NCI-H2171 (cell line): ENCODE measurements around the gene FAM241A.
"Not testable (repeated sequence)": the region's sequence is repeated elsewhere in the genome, so short reads cannot be mapped to it uniquely, and the experiment has no call there.

Experiments used
- DNase-seq: peaks from one replicate; lab custom pipeline; 2025; lab: John Stamatoyannopoulos, UW

The FAM241A gene

GRCh38 chr4:112138538-112138937 lies 6.7 kb upstream of the FAM241A start:
- DNase-seq, result no peak

GRCh38 chr4:112140536-112140935 lies 4.7 kb upstream of the FAM241A start:
- no peak for DNase-seq

GRCh38 chr4:112141366-112142138 lies 3.7 kb upstream of the FAM241A start:
- no peak for DNase-seq

- DNase-seq, result no peak
Measured at GRCh38 chr4:112142182-112142581, 3.1 kb upstream of the FAM241A start.

- no peak for DNase-seq
Measured at GRCh38 chr4:112143781-112144180, 1.5 kb upstream of the FAM241A start.

- no peak for DNase-seq
Measured at GRCh38 chr4:112144546-112145325, 518 bp upstream of the FAM241A start.

GRCh38 chr4:112145790-112146501 lies 692 bp downstream of the FAM241A start:
- DNase-seq, result no peak

GRCh38 chr4:112146502-112146813 lies 1.2 kb downstream of the FAM241A start:
- no peak for DNase-seq

- DNase-seq, result no peak
Measured at GRCh38 chr4:112147697-112148096, 2.4 kb downstream of the FAM241A start.

- no peak for DNase-seq
Measured at GRCh38 chr4:112150920-112151319, 5.7 kb downstream of the FAM241A start.

- no peak for DNase-seq
Measured at GRCh38 chr4:112152521-112152920, 7.3 kb downstream of the FAM241A start.

- no peak for DNase-seq
Measured at GRCh38 chr4:112153211-112153791, 8.0 kb downstream of the FAM241A start.

GRCh38 chr4:112156112-112156511 lies 10.9 kb downstream of the FAM241A start:
- no peak for DNase-seq

- no peak for DNase-seq
Measured at GRCh38 chr4:112156553-112156952, 11.3 kb downstream of the FAM241A start.

- not testable (repeated sequence) for DNase-seq
Measured at GRCh38 chr4:112163706-112164105, 18.5 kb downstream of the FAM241A start.

- DNase-seq, result no peak
Measured at GRCh38 chr4:112167794-112168193, 22.5 kb downstream of the FAM241A start.

- no peak for DNase-seq
Measured at GRCh38 chr4:112168719-112169500, 23.7 kb downstream of the FAM241A start.

- DNase-seq, result no peak
Measured at GRCh38 chr4:112170451-112170993, 25.3 kb downstream of the FAM241A start.

- not testable (repeated sequence) for DNase-seq
Measured at GRCh38 chr4:112171051-112171763, 26.0 kb downstream of the FAM241A start.

GRCh38 chr4:112172180-112172579 lies 26.9 kb downstream of the FAM241A start:
- no peak for DNase-seq
